PC-3 (cell line): ENCODE measurements around the gene TFB1M. TPM values are rescaled to one million over a fixed set of nuclear protein-coding genes. Genes with fewer than 3 reads are reported as not detected.

Experiments
- ATAC-seq: fragments of 200-7000 bp; cut with Tn5 transposase; 2 replicates; pipeline ENCODE4 v1.9.1; 2020; ENCODE audit warnings: mild to moderate bottlenecking, moderate library complexity
- BruUV-seq: library from RNA; stranded (reverse); fragments of 400-500 nt; replicated peaks from 2 replicates; lab custom pipeline; 2021; lab: Mats Ljungman, UMichigan
- CTCF ChIA-PET: fragments of 300-600 bp; sonication (Branson Sonifier 250); formaldehyde crosslinking; loops from one replicate; lab custom pipeline; 2022; ENCODE audit warnings: antibody characterized with exemption; lab: Charles Lee
- POLR2A ChIA-PET: fragments of 300-600 bp; sonication (Branson Sonifier 250); formaldehyde crosslinking; loops from one replicate; lab custom pipeline; 2022; ENCODE audit warnings: antibody characterized with exemption; ENCODE audit not compliant: unreplicated experiment; lab: Charles Lee
- DNase-seq: peaks from one replicate; pipeline ENCODE4 v3.0.0-alpha.2; 2015
- H2AFZ ChIP-seq: fragments of 300-600 bp; sonication (generic); 2 replicates; pipeline ENCODE4 v1.6.0; 2016; ENCODE audit warnings: antibody characterized with exemption, low read length
- H3F3A ChIP-seq: fragments of 300-600 bp; sonication (generic); one replicate; pipeline ENCODE4 v1.6.0; 2017; ENCODE audit warnings: antibody characterized with exemption, low read length, control low read depth, mild to moderate bottlenecking; ENCODE audit not compliant: unreplicated experiment
- H3K27ac ChIP-seq: fragments of 300-600 bp; sonication (generic); 2 replicates; pipeline ENCODE4 v1.5.1; 2016; ENCODE audit warnings: mild to moderate bottlenecking, low read length
- H3K27me3 ChIP-seq: fragments of 300-600 bp; sonication (generic); 2 replicates; pipeline ENCODE4 v1.6.1; 2016; ENCODE audit warnings: low read length, mixed read lengths
- H3K36me3 ChIP-seq: fragments of 300-600 bp; sonication (generic); 2 replicates; pipeline ENCODE4 v1.6.1; 2016; ENCODE audit warnings: low read depth, mixed run types, low read length, mixed read lengths
- H3K4me1 ChIP-seq: fragments of 300-600 bp; sonication (generic); 2 replicates; pipeline ENCODE4 v1.5.1; 2016; ENCODE audit warnings: low read length; ENCODE audit not compliant: insufficient read depth
- H3K4me2 ChIP-seq: fragments of 300-600 bp; sonication (generic); 2 replicates; pipeline ENCODE4 v1.6.0; 2016; ENCODE audit warnings: low read length
- H3K4me3 ChIP-seq: fragments of 300-600 bp; sonication (generic); 2 replicates; pipeline ENCODE4 v1.5.1; 2016; ENCODE audit warnings: mild to moderate bottlenecking, low read length, mixed read lengths
- H3K79me2 ChIP-seq: fragments of 300-600 bp; sonication (generic); 2 replicates; pipeline ENCODE4 v1.6.1; 2017; ENCODE audit warnings: low read length, mixed read lengths
- H3K9ac ChIP-seq: fragments of 300-600 bp; sonication (generic); 2 replicates; pipeline ENCODE4 v1.6.0; 2016; ENCODE audit warnings: mild to moderate bottlenecking, low read length
- H3K9me2 ChIP-seq: fragments of 300-600 bp; sonication (generic); replicated peaks from 2 replicates; pipeline ENCODE4 v1.6.1; 2016; ENCODE audit warnings: mixed run types, low read length, mixed read lengths
- H3K9me3 ChIP-seq: fragments of 300-600 bp; sonication (generic); 2 replicates; pipeline ENCODE4 v1.6.1; 2016; ENCODE audit warnings: low read length, mixed read lengths
- H4K20me1 ChIP-seq: fragments of 300-600 bp; sonication (generic); 2 replicates; pipeline ENCODE4 v1.6.1; 2016; ENCODE audit warnings: low read length, mixed read lengths
- CTCF ChIP-seq: fragments of 300-600 bp; sonication (generic); conservative IDR thresholded peaks from 2 replicates; pipeline ENCODE4 v1.5.1; 2017; ENCODE audit warnings: antibody characterized with exemption, low read depth, mild to moderate bottlenecking, low read length
- EZH2 ChIP-seq: fragments of 300-600 bp; sonication (generic); IDR thresholded peaks from one replicate; pipeline ENCODE4 v1.6.1; 2017; ENCODE audit warnings: antibody characterized with exemption, mild to moderate bottlenecking, low read length; ENCODE audit not compliant: unreplicated experiment
- EZH2phosphoT487 ChIP-seq: fragments of 300-600 bp; sonication (generic); IDR thresholded peaks from 2 replicates; pipeline ENCODE4 v1.6.1; 2018; ENCODE audit warnings: mild to moderate bottlenecking, antibody characterized with exemption, low read length, borderline replicate concordance
- intact Hi-C: fragments of 100-400 bp; cut with micrococcal nuclease; formaldehyde crosslinking; loops from 2 replicates; pipeline ENCODE4 v1.9.0; 2023
- total RNA-seq: library from RNA; depleted of rRNA; stranded (reverse); fragments of >200 nt; gene quantifications from 2 replicates; pipeline ENCODE4 v1.2.3, GENCODE V29; 2014

The TFB1M gene
- total RNA-seq, 1 experiment from 2014 or later: 23.1 TPM

DNA sequence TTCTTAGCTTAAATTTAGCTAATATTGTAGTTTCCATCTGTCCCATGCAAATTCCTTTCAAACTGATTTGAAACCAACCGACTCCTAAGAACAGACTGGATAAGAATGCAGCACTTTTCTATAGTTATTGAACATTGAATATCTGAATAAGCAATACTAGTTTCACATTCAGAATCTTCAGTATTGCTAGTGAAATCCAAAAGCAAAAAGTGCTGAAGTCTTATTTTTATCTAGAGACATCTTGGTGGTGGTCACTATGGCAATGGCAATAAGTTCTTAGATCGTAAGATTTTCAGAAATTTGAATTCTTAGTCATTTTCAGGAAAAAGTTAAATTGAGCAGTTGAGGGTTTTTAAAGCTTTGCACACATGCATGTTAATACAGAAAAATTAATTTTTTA lies 2.7 kb downstream of the TFB1M start:
- BruUV-seq: no TSS peak
- intact Hi-C loops: loop anchor here (2.0 to 10.0 kb wide), 2 partner anchors 123 to 1123 kb away; no protein-coding TSS in a partner anchor

GRCh38 chr6:155311086-155311485 lies 3.2 kb downstream of the TFB1M start:
- no TSS peak for BruUV-seq
- ChIA-PET CTCF (no interaction called here), POLR2A (interaction anchor here (0.5 to 0.7 kb wide), 3 partner anchors 23 to 140 kb away, joined by 3 to 4 read pairs (median 3); no protein-coding TSS in a partner anchor)
- Histone ChIP-seq H3K4me1 (peaks cover 39% of the 10 kb centered on the region), H3K27ac (peak overlapping the region; percentile 78), H3K4me2 (0 out of 2 replicates have a peak overlapping the region, but pooled peaks have one; percentile 23), H3K4me3 (no peak overlapping the region), H3K9me2 (no peaks in the 10 kb centered on the region), H3K9me3 (no peaks in the 10 kb centered on the region), H2AFZ (no peak overlapping the region), H3K9ac (peak overlapping the region; percentile 43; the same call in 1 of the 2 replicates), H3F3A (no peaks in the 10 kb centered on the region), H3K27me3 (no peaks in the 10 kb centered on the region), H4K20me1 (no peaks in the 10 kb centered on the region), H3K79me2 (peaks cover 29% of the 10 kb centered on the region), H3K36me3 (peaks cover 23% of the 10 kb centered on the region; the same call in 1 of the 2 replicates)
- no peak for ATAC-seq
- intact Hi-C loops: loop anchor here (2.0 to 10.0 kb wide), 2 partner anchors 122 to 1124 kb away; no protein-coding TSS in a partner anchor
- DNase-seq: no peak
- TF ChIP-seq EZH2phosphoT487 (no peak), CTCF (no peak), EZH2 (no peak)

More for the DNA sequence above, 2.7 kb downstream of the TFB1M start:
- H2AFZ ChIP-seq: no peak overlapping the region
- H3K27ac ChIP-seq: peak overlapping the region; percentile 78
- no peak for TF ChIP-seq EZH2phosphoT487
- no peak for TF ChIP-seq CTCF
- DNase-seq: no peak
- H3K9ac ChIP-seq: no peak overlapping the region; the same call in 1 of the 2 replicates
- H3K4me1 ChIP-seq: peaks cover 39% of the 10 kb centered on the region
- ChIA-PET POLR2A (no interaction called here), CTCF (no interaction called here)
- H3K27me3 ChIP-seq: no peaks in the 10 kb centered on the region
- no peak overlapping the region for H3K4me3 ChIP-seq
- no peak overlapping the region for H3K4me2 ChIP-seq
- peaks cover 29% of the 10 kb centered on the region for H3K79me2 ChIP-seq
- no peaks in the 10 kb centered on the region for H4K20me1 ChIP-seq
- ATAC-seq: no peak
- H3K9me3 ChIP-seq: no peaks in the 10 kb centered on the region
- H3F3A ChIP-seq: no peaks in the 10 kb centered on the region
- H3K36me3 ChIP-seq: peaks cover 18% of the 10 kb centered on the region; the same call in 1 of the 2 replicates
- H3K9me2 ChIP-seq: no peaks in the 10 kb centered on the region

DNA sequence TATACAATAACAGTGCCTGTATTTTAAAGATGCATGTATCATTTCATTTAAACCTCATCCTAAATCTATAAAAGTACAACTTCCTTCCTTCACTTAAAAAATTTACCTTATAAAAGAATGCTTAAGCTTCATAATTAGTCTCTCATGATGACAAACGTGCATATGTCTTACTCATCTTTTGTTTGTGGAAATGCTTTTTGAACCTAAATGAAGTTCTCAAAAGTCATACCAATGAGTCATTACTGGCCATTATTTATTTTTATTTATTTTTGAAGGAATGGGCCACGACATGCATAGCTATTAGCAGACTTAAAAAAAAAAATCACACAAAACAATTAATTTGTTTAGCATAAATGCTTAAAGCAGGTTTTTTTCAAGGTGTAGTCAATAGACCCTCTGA lies 3.7 kb downstream of the TFB1M start:
- ATAC-seq (no peak), DNase-seq (peak; percentile 35)
- Histone ChIP-seq H4K20me1 (no peaks in the 10 kb centered on the region), H3K36me3 (peaks cover 24% of the 10 kb centered on the region; the same call in 1 of the 2 replicates), H2AFZ (no peak overlapping the region), H3K9ac (peak overlapping the region; percentile 43; the same call in 1 of the 2 replicates), H3K9me2 (no peaks in the 10 kb centered on the region), H3K4me3 (no peak overlapping the region), H3K4me1 (peaks cover 34% of the 10 kb centered on the region), H3K4me2 (0 out of 2 replicates have a peak overlapping the region, but pooled peaks have one; percentile 23), H3F3A (no peaks in the 10 kb centered on the region), H3K27ac (peak overlapping the region; percentile 78), H3K27me3 (no peaks in the 10 kb centered on the region), H3K9me3 (no peaks in the 10 kb centered on the region), H3K79me2 (peaks cover 29% of the 10 kb centered on the region)
- BruUV-seq: no TSS peak
- intact Hi-C loops: loop anchor here (2.0 to 10.0 kb wide), 2 partner anchors 122 to 1124 kb away; no protein-coding TSS in a partner anchor
- TF ChIP-seq EZH2phosphoT487 (no peak), CTCF (no peak), EZH2 (no peak)
- CTCF ChIA-PET: no interaction called here
- POLR2A ChIA-PET: interaction anchor here (0.5 to 0.7 kb wide), 5 partner anchors 23 to 218 kb away, joined by 3 to 4 read pairs (median 3); no protein-coding TSS in a partner anchor
